Measurements from ENCODE around the gene KLF4. TPM values are rescaled to one million over a fixed set of nuclear protein-coding genes. Genes with fewer than 3 reads are reported as not detected.

KLF4 gene
- 113 and 131 TPM in 2 replicates for total RNA-seq
- long read RNA-seq, transcript KLF4-205 (3 exons, 2,393 nt) = major isoform, 13 of 42 reads
- long read RNA-seq, transcript KLF4-201 (5 exons, 2,813 nt) = minor isoform, 5 of 42 reads
- long read RNA-seq, partial matches to known transcripts = 17 of 42 reads
- long read RNA-seq, other reads (novel, unspliced or antisense) = 6 of 42 reads

DNA sequence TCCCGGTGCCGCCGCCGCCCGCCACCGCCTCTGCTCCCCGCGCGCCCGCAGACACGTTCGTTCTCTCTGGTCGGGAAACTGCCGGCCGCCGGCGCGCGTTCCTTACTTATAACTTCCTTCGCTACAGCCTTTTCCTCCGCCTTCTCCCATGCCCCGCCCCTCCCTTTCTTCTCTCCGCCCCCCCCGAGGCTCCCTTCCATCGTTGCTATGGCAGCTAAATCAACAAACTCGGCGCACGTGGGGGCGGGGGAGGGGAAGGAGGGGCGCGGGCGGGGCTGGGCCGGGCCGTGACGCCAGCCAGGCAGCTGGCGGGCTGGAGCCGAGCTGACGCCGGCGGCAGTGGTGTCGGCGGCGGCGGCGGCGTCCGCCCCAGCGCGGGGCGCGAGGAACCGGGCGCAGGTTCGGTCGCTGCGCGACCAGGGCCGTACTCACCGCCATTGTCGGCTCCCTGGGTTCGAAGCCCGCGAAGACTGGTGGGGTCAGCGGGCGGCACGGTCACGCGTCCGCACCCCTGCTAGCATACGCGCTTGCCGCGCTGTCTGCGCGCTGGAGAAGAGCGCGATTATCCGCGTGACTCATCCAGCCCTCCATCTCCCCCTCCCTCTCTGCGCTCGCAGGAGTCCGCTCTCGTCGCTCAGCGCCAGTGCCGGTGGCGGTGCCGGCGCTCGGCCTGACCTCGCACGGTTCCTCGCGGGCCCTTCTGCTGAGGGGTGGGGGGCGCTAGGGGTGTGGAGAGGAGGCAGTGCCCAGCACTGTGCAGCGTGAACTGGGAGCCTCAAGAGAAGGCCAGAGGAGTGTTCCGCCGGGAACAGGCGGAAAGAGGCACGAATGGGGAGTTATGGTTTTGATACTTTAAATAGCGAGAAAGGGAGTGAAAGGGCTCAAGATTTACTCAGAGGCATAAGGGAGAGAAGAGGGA lies at the start of gene KLF4:
Gene KLF4 (minus strand): TSS at position 83 of the 919 bp plus-strand sequence. CDS start 597 bp downstream, outside the sequence.
- Mint-ChIP-seq H3K4me3 (ENCODE audit: unreplicated experiment) (peak within 1 kb of the TSS; percentile 97), H3K36me3 (ENCODE audit: unreplicated experiment) (peaks cover 23% of the 10 kb centered on the region), H3K9me3 (ENCODE audit: unreplicated experiment) (no peaks in the 10 kb centered on the region), H3K27ac (ENCODE audit: unreplicated experiment) (peak within 1 kb of the TSS; percentile 100), H3K4me1 (ENCODE audit: unreplicated experiment) (peaks cover 44% of the 10 kb centered on the region), H3K27me3 (ENCODE audit: unreplicated experiment) (no peaks in the 10 kb centered on the region)
- peak; percentile 97 for DNase-seq (ENCODE audit: extremely low spot score, unreplicated experiment)
- TF ChIP-seq, protein P1, sequence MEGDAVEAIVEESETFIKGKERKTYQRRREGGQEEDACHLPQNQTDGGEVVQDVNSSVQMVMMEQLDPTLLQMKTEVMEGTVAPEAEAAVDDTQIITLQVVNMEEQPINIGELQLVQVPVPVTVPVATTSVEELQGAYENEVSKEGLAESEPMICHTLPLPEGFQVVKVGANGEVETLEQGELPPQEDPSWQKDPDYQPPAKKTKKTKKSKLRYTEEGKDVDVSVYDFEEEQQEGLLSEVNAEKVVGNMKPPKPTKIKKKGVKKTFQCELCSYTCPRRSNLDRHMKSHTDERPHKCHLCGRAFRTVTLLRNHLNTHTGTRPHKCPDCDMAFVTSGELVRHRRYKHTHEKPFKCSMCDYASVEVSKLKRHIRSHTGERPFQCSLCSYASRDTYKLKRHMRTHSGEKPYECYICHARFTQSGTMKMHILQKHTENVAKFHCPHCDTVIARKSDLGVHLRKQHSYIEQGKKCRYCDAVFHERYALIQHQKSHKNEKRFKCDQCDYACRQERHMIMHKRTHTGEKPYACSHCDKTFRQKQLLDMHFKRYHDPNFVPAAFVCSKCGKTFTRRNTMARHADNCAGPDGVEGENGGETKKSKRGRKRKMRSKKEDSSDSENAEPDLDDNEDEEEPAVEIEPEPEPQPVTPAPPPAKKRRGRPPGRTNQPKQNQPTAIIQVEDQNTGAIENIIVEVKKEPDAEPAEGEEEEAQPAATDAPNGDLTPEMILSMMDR (IDR thresholded peaks at IDR 0.05) = no peak

DNA sequence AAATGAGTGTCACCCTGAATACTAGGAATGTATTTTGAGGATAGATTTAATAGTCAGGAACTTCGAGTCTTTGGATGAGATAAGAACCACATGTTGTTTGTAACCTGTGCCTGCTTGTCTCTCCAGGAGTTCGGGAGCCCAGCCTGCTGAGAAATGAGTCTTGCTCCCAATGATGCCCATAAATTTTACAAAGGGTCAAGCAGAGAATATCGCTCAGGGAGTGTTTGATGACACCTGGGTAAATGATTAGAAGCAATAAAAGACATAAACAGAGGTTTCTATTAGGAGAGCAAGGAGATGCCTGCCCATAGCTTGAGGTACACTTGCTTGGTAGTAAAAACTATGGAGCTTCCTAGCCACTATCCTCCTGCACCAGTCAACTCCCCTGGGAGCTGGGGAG lies 46.9 kb upstream of the KLF4 start:
- no peak for DNase-seq (ENCODE audit: extremely low spot score, unreplicated experiment)
- H3K27ac Mint-ChIP-seq (ENCODE audit: unreplicated experiment) = no peak overlapping the region
- TF ChIP-seq, protein P1 (IDR thresholded peaks at IDR 0.05) = no peak
- no peaks in the 10 kb centered on the region for H3K36me3 Mint-ChIP-seq (ENCODE audit: unreplicated experiment)
- H3K27me3 Mint-ChIP-seq (ENCODE audit: unreplicated experiment) = no peaks in the 10 kb centered on the region
- no peaks in the 10 kb centered on the region for H3K9me3 Mint-ChIP-seq (ENCODE audit: unreplicated experiment)
- H3K4me3 Mint-ChIP-seq (ENCODE audit: unreplicated experiment) = no peak overlapping the region
- H3K4me1 Mint-ChIP-seq (ENCODE audit: unreplicated experiment) = peaks cover 3% of the 10 kb centered on the region

DNA sequence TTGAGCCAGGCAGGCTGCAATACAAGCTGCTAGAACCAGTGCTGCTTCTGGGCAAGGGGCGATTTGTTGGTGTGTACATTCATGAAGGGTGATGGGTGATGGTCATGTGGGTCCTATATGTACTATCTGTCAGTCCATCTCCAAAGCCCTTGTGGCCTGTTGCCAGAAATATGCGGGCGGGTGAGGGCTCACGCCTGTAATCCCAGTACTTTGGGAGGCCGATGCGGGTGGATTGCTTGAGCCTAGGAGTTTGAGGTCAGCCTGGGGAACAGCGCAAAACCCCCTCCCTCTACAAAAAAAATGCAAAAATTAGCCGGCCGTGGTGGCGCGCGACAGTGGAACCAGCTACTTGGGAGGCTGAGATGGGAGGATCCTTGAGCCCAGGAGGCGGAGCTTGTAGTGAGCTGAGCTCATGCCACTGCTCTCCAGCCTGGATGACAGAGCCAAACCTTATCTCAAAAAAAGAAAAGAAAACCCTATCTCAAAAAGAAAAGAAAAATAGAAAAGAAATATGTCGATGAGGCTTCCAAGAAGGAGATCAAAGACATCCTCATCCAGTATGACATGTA lies 45.0 kb upstream of the KLF4 start:
- no peak for DNase-seq (ENCODE audit: extremely low spot score, unreplicated experiment)
- no peaks in the 10 kb centered on the region for H3K9me3 Mint-ChIP-seq (ENCODE audit: unreplicated experiment)
- no peak overlapping the region for H3K4me3 Mint-ChIP-seq (ENCODE audit: unreplicated experiment)
- H3K4me1 Mint-ChIP-seq (ENCODE audit: unreplicated experiment) = peaks cover 3% of the 10 kb centered on the region
- H3K27ac Mint-ChIP-seq (ENCODE audit: unreplicated experiment) = no peak overlapping the region
- TF ChIP-seq, protein P1 (IDR thresholded peaks at IDR 0.05) = no peak
- no peaks in the 10 kb centered on the region for H3K36me3 Mint-ChIP-seq (ENCODE audit: unreplicated experiment)
- H3K27me3 Mint-ChIP-seq (ENCODE audit: unreplicated experiment) = no peaks in the 10 kb centered on the region

DNA sequence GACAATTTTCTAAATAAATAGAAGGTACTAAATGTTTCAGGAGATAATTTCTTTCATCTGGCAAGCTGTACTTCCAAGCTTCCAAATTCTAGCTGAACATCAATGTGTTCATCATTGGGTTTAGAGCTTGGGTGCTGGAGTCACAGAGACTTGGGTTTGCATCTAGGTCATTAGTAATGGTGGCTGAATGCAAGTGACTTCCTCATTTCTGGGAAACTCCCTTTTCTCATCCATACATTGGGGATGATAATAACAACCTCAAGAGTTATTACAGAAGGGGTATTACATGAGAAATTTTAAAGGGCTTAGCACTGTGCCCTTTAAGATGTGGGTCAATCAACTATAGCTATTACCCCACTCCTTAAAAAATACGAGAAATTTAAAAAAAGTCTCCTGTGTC lies 41.1 kb upstream of the KLF4 start:
- Mint-ChIP-seq H3K36me3 (ENCODE audit: unreplicated experiment) (no peaks in the 10 kb centered on the region), H3K27me3 (ENCODE audit: unreplicated experiment) (no peaks in the 10 kb centered on the region), H3K27ac (ENCODE audit: unreplicated experiment) (no peak overlapping the region), H3K4me1 (ENCODE audit: unreplicated experiment) (no peaks in the 10 kb centered on the region), H3K4me3 (ENCODE audit: unreplicated experiment) (no peak overlapping the region), H3K9me3 (ENCODE audit: unreplicated experiment) (no peaks in the 10 kb centered on the region)
- TF ChIP-seq, protein P1 (IDR thresholded peaks at IDR 0.05) = no peak
- no peak for DNase-seq (ENCODE audit: extremely low spot score, unreplicated experiment)

DNA sequence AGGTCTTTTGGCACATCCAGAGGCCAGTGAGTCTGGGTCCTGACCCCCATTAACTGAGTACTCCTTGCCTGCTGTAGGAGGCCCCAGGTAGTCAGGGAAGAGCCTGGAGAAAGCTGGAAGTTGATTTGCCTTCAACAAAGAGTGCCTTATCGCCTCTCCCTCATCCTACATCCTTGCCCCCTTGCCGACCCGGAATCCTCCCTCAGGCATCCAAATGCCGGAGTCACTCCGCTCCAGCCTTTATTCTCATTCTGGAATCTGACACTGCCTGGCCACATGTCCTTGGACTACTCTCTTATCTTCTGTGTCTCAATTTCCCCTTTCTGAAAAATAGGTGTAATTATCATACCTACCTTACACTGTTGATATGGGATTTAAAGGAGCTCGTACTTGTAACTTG lies 39.1 kb upstream of the KLF4 start:
- no peaks in the 10 kb centered on the region for H3K4me1 Mint-ChIP-seq (ENCODE audit: unreplicated experiment)
- no peak overlapping the region for H3K4me3 Mint-ChIP-seq (ENCODE audit: unreplicated experiment)
- no peaks in the 10 kb centered on the region for H3K36me3 Mint-ChIP-seq (ENCODE audit: unreplicated experiment)
- no peaks in the 10 kb centered on the region for H3K27me3 Mint-ChIP-seq (ENCODE audit: unreplicated experiment)
- DNase-seq (ENCODE audit: extremely low spot score, unreplicated experiment) = no peak
- no peaks in the 10 kb centered on the region for H3K9me3 Mint-ChIP-seq (ENCODE audit: unreplicated experiment)
- no peak overlapping the region for H3K27ac Mint-ChIP-seq (ENCODE audit: unreplicated experiment)
- TF ChIP-seq, protein P1 (IDR thresholded peaks at IDR 0.05) = no peak

Measured in osteocyte (in vitro differentiated cells).